ENCODE data around the gene GPR15.

Gene GPR15

DNA sequence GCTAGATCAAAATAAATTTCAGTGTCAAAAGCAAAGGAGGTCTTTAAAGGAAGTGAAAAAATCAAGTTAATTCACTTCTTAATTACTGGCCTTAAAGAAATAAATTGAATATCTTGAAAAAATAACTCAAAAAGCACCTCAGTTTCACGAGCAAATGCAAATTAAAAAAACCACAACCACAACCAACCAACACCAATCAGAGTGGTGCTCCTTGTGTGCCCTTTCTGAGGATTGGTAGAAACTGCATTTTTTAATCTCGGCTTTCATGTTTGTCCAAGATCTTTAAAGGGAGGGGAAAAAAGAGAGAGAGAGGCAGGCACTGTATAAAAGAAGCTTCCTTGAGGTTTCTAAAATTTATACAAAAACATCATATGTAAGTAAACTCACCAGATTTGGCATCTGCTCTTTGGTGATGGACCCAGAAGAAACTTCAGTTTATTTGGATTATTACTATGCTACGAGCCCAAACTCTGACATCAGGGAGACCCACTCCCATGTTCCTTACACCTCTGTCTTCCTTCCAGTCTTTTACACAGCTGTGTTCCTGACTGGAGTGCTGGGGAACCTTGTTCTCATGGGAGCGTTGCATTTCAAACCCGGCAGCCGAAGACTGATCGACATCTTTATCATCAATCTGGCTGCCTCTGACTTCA, at the start of gene GPR15:
GPR15 (plus strand) TSS at position 357 of the 653 bp plus-strand sequence; CDS start at position 413, 56 bp downstream.
- no peak for FAIRE-seq

DNA sequence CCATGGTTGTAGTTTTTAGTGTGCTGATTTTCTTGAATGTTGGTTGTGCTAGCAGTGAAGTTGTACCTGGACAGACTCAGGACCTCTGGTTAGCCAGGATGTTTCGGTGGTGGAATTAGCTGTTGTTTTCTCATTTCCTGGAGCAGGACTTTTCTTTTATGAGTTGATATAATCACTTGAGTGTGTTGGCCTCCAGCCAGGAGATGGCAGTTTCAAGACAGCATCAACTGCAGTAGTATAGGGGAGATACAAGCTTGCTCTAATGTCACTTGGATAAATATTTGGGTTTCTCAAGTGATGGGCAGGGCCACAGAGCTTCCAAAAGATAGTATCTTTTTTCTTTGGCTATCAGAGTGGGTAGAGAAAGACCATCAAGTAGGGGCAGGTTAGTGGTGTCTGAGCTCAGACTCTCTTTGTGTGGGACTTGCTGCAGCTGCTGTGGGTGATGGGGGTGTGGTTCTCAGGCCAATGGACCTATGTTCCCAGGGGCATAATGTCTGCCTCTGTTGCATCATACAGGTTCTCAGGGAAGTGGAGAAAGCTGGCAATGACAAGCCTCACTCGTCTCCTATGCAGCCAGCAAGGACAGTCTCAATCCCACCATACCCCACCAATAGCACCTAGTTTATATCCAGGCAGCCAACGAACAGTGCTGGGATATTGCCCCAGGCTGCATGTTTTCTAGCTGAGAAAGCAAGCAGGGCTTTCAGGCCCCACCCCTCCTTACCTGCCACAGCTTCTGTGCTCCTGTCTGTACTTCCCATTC, 48.9 kb upstream of the GPR15 start:
- no peak for FAIRE-seq

DNA sequence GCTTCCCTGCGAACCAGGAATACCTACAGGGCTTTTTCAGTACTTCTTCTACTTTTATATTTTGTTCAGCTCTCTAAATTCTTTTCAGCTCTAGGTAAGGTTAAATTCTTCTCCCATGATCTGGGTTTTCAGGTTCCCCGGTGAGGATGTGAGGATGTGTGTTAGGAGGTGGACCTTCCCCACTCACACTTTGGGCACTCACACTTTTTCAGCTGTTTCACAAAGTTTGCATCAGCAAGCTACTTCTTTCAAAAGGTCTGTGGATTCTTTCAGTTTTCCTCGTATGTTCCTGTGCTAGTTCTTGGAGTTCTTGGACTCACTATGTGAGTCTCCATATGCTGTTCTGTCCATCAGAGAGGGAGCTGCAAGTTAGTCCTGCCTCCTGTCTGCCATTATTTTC, 48.2 kb upstream of the GPR15 start:
- no peak for FAIRE-seq

DNA sequence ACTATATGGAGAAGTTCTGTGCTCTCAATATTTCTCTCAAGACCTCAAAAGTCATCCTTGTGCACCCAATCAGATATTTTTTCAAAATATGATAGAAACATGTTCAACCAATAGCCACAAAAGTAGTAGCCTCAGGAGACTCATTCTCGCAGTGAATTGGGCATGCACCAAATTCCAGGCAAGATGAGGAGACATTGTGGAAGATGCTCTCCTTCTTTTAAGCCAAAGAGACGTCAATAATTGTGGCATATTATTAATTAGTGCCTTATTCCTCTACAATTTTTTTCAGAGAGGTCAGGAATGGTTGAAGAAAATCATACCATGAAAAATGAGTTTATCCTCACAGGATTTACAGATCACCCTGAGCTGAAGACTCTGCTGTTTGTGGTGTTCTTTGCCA, 34.4 kb upstream of the GPR15 start, which contains the start of gene OR5K2:
OR5K2 (plus strand) TSS at position 301 of the 400 bp plus-strand sequence; CDS start at position 301, 0 bp downstream.
- no peak for FAIRE-seq

DNA sequence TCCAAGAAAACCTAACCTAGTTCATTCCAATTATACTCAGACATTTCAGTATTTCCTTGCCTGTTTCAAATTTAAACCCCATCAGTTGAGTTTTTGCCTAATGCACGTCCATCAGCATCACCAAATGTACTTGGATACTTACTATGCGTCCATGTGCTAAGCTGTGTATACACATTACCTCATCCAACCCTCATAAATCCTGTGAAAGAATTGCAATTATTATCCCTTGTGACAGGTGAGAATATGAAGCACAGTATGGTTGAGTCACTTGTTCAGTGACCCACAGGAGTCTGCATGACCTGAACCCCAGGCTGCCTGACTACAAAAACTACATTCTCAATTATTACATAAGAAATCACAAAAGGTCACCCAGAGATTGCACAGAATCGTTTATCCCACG, 31.8 kb upstream of the GPR15 start:
- no peak for FAIRE-seq

DNA sequence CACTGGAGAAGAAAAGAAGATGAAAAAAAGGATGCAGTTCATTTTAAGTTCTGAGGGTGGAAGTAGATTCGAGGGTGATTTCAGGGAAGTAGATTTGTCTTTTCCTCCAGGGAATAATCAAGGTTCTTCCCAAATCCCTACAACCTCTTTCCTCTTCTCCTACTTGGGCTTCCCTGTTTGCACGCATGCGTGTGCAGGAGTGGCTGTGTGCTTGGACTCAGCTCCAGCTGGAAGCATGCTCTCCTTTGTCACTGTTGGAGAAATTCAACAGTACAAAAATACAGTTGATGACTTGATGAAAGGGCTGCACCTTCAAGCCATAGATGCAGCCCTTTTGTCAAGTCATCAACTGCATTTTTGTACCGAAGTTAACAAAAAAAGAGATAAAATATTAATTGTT, 30.5 kb upstream of the GPR15 start:
- no peak for FAIRE-seq

DNA sequence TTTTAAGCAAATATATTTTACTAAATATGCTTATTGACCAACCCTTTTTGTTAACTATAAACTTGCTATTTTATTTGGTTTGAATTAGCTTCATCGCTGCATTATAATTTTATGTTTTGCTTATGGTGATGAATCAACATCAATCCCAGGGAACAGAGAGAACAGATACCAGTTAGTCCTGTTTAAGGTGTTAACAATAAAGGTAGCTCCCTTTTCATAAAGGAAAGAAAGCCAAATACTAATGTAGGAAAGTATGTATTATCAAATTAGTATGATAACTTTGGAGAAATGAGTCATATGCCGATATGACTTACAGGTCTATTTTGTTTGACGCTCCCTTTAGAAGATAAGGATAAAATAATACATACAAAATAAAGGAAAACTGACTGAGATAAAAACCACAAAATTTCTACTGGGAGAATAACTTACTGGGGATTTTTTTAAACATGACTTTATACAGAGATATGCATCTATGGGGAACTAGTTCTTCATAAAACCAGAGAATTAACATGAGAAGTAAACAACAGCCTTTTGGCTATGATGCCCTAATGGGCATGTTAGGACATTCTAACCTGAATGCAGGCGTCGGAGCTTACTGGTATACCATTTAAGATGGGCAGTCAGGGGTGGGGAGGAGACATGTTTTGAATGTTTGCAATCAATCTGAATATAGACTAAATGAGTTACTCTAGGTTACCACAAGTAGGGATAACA, 29.8 kb upstream of the GPR15 start:
- no peak for FAIRE-seq

DNA sequence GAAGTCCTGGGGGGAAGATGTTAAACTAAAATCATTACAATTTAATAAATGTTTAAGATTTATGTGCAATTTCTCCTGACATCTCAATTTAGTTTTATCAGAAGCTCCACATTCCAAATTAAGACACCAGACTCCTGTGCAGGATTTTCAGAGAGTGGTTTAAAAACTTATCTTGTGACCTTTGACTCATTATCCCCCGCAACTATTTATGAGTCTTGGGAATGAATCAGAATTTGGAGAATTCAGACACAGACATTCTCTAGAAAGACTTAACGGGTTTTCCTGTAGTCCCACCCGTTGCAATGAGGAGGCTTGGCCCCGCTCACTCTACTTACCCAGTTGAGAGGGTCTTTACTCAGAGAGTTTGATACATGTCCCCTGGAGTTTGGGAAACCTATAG, 27.2 kb upstream of the GPR15 start:
- FAIRE-seq = no peak

DNA sequence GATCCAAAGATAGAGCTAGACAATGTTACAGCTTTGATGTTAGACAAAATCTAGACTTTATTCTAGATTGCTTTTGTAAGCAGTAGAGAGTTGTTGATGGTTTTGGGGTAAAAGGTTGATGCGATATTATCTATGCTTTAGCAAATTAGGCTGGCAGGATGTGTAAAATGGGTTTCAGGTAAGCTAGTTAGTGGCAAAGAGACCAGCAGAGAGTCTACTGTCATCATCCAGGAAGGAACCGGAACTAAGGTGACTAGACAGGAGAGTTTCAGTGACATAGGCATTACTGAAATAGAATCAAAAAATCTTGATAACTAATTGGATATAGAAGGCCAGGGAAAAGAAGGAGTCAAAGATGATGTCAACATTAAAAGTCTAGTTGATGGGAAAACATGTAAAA, 23.2 kb upstream of the GPR15 start:
- FAIRE-seq = no peak

DNA sequence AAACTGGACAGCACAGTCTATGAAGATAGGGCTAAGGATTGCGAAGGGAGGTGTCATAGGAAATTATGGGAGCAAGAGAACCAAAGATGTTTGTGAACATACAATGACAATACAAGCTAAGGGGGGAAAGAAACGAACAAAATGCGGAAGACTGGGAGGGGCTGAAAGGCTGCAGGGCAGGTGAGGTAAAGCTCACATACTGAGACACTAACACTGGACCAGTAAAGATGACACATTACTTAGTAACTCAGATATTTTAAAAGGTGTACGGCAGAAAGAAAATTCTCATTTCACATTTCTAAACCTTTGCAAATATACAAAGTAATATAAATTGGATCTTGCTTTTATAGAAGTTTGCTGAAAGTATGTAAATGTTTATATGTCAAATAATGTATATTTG, 19.2 kb upstream of the GPR15 start:
- no peak for FAIRE-seq

DNA sequence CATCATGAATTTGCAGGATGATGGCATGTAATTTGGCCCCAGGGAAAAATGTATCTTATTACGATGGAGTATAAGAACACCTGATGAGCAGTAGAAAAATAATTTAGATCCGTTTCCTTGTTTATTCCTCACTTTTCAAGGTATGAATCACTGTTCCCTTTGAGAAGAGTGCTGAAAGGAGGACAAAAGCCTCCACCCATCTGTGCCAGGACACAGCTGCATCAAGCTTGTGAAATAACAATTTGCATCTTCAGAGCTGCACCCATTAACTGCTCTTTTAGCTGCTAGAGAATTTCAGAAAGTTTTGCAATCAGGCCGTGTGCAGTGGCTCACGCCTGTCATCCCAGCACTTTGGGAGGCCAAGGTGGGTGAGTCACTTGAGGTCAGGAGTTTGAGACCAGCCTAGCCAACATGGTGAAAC, 18.7 kb upstream of the GPR15 start:
- FAIRE-seq = no peak

DNA sequence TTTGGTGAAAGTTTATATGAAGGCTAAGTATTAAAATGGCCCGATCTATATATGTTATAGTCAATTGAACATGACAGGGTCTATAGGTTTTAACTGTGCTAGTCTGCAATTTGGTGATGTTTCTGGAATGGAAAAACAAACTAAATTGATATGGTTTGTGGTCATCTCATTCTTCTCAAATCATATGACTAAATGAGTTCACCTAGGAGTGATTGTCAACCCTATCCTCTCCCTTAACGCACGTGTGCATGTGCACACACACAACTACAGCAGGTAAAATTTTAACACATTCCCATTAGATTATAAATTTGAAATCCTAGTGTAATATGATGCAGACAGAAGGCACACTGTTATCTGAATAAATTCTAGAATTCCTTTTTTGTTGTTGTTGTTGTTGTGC, 18.0 kb upstream of the GPR15 start:
- FAIRE-seq = no peak

DNA sequence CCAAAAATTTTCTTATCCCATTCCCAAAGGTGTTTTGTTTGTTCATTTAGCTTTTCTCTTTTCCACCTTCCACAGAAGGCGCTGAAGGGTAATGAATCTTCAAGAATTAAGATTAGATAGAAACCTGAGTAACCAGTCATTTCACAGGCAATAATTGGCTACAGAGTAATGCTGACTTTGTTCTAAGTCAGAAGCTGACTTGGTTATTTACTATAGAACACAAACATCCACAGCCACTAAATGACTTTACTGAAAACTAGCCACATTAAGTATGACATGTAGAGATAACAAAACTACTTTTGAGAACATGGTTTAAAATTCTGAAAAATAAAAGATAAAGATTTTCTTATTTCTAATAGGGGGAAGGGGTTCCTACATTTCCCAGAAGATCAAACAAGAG, 16.8 kb upstream of the GPR15 start:
- no peak for FAIRE-seq

DNA sequence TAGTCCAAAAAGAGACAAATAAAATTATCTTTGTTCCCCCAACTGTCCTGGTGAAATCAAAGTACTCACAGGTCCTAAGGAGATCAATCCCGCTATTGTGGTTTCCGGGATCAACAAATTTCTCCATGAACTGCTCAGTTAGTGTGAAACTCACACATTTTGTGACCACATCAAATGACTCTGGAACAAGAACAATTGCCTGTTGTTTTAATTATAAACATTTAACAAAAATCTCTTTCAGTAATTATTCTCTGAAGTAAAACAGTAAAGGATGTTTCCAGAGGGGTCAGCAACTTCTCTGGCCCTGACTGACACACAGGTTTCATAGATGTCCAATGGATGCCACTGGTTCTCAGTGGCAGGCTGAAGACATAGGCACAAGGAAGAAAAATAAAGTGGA, 13.0 kb upstream of the GPR15 start:
- FAIRE-seq = no peak

DNA sequence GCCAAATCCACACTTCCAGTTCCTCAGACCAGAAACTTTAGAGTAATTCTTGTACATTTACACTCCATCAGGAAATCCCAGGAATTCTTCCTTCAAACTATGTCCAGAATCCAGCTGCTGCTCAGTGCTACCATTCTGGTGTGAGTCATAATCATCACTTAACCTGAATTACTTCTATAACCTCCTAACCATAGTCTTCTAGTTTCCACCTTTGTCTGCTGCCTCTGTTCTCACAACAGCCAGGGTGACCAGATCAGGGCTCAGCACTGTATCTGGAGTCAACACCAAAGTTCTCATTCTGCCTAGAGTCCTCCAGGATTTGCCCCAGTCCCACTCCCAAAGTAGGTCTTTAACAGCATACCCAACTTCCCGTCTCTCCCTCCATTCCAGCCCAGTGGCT, 12.4 kb upstream of the GPR15 start:
- FAIRE-seq = no peak

DNA sequence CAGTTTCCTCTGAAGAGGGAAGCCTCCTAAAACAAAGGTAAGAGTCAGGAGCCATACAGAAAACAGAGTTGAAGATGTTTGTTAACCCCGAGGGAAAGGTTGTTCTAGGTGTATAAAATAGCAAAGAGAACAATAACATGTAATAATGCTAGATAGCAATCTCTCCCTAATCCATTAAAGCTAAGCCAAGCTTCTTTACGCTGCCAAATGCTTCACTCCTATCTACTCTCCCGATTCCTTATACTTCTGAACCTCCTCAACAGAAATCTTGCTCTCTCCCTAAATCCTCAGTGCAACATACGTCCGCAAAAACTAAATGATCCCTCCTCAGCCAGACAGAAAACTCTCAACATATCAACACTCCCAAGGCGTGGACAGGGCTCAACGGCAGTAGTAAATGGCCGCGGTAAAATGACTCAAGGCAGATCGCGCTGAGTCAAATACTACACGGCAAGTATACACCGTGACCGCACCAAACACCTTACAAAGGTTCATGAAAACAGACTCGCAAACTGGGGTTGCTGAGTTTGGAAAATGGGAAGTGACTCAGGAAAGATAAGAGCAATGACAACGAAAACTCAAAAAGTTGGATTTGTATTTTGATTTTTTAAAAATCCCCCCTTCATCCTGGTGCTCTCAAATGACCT, 9.8 kb upstream of the GPR15 start:
- FAIRE-seq = no peak

DNA sequence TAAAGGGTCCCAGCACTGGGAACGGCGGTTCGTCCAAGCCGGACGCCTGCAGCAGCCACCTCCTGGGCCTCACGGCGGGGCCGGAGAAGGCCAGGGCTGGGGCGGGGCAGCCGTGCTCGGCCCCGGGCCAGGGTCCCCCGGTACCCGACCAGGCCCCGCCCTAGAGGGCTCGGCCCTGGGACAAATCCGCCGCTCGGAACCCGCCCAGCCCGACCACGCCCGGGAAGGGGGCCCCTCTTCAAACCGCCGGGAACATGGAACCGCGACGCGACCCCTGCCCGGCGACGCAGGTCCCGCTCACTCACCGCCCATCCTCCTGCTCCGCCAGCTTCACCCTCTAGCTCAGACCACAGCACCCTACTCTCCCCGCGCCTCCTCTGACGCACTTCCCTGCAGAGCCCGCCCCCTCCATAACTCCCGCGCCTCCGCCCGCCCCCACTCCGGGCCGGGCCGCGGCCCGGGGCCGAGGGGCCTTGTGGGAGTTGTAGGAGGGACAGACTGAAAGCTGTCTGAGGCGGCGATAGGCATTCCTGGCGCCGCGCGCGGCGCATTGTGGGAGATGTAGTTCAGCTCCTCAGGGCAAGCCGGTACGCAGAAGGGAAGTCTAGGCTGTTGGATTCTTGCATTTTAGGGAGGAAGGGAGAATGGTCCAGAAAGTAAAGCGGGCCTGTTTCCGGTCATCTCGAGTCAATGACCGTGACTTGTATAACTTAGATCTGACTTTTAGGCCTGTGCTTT, 9.1 kb upstream of the GPR15 start, which contains the start of gene CLDND1:
CLDND1 (minus strand) TSS at position 359 of the 738 bp plus-strand sequence. CDS start 1,478 bp downstream, outside the sequence.
- no peak for FAIRE-seq

DNA sequence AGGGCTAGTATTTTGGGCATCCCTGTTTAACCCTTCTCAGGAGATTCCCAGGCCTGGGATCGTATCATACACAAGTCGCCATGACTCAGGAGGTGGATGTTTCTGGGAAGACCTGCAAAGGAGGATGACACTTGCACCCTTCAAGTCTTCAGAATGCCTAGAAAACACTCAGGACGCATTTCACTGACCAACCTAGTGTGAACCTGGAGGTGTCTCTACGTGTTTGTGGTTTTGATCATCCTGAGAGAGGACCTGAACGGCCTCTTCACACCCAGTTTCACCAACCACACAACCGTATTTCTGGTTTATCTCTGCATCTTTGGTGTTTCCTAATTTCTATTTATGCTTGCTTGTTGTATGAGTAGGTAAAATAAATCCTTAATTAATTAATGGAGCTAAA, 6.3 kb upstream of the GPR15 start:
- FAIRE-seq = no peak

DNA sequence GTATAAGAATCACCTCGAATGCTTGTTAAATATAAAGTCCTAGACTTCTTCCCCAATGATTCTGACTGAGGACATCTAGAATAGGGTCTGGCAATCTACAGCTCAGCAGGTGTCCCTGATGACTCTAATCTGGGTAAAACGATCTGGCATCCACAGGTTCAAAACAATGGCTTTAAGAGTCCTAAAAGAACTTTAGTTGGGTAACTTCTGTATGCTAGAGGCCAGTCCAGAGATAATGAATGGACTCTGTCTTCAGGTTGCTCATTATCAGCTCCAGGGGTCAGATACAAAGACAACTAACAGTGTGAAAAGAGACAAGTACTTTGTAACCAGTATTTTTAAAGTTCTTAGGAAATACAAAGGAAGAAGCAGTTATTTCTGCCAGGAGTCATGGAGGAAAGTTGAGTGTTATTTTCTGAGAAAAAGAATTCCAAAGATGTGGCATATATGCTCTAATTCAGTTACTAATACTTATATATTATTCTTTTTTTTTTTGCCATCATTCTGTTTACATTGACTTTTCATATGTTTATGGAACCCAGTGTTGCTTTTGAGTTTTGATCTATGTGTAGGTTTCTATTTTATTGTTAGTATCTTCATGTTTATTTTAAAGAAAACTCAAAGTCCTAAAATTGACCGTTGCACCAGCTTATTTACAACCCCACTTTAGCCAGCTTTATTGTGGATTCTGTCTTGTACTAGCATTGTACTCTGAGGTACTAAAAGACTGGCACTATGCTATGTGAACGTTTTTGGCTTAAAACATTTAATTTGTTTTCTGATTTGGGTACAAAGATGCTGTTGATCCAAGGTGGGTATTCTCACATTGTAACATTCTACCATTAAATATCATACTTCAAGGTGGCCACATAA, 3.1 kb upstream of the GPR15 start:
- no peak for FAIRE-seq

DNA sequence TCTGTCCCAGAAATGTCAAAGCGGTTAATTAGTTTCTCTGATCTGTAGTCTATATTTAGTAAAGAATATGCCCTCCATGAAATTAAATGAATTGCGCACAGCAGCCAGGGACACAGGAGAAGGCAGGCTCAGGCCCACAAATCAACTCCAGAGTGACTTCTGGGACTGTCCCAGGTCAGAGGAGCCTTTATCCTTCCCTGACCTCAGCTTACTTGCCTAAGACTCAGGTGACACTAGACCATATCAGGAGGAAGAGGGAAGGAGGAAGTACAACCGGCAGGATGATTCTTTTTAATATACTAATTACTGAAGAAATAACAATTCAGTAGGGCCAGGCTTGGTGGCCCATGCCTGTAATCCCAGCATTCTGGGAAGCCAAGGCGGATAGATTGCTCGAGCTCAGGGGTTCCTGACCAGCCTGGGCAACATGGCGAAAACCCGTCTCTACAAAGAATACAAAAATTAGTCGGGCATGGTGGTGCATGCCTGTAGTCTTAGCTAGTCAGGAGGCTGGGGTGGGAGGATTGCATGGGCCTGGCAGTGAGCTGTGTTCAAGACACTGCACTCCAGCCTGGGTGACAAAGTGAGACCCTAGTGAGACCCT, 1.8 kb upstream of the GPR15 start:
- no peak for FAIRE-seq

DNA sequence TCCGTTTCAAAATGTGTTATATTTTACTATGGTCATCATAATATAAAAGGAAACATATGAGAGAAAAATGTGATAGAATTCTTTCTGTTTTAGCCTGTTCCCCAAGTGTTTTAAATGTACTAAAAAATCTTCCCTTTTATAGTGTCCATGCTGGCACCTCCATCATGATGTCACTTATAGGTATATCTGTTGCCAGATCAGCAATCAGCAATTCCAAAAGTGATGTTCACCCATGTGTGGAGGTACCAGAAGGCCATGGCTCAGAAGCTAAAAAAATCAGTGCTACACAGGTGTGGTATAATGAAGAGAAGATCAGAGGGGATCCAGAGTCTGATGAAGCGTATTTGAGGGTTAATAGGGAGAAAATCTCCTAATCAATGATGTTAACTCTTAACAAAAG, 1.1 kb upstream of the GPR15 start:
- FAIRE-seq = no peak

Data from colon (tissue), 2 donors.